ENCODE results near the gene ZP4. TPM values are rescaled to one million over a fixed set of nuclear protein-coding genes. Genes with fewer than 3 reads are reported as not detected.

The ZP4 gene
- total RNA-seq, 4 donors from 2014 or later, result not detected

GRCh38 chr1:237894131-237894530 is 3.4 kb upstream of the ZP4 start:
- TF ChIP-seq, protein P1, sequence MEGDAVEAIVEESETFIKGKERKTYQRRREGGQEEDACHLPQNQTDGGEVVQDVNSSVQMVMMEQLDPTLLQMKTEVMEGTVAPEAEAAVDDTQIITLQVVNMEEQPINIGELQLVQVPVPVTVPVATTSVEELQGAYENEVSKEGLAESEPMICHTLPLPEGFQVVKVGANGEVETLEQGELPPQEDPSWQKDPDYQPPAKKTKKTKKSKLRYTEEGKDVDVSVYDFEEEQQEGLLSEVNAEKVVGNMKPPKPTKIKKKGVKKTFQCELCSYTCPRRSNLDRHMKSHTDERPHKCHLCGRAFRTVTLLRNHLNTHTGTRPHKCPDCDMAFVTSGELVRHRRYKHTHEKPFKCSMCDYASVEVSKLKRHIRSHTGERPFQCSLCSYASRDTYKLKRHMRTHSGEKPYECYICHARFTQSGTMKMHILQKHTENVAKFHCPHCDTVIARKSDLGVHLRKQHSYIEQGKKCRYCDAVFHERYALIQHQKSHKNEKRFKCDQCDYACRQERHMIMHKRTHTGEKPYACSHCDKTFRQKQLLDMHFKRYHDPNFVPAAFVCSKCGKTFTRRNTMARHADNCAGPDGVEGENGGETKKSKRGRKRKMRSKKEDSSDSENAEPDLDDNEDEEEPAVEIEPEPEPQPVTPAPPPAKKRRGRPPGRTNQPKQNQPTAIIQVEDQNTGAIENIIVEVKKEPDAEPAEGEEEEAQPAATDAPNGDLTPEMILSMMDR (IDR thresholded peaks at IDR 0.05; ENCODE audit: low read depth), result no peak

GRCh38 chr1:237891979-237892378 is 1.3 kb upstream of the ZP4 start:
- TF ChIP-seq, protein P1 (IDR thresholded peaks at IDR 0.05; ENCODE audit: low read depth), result no peak

DNA sequence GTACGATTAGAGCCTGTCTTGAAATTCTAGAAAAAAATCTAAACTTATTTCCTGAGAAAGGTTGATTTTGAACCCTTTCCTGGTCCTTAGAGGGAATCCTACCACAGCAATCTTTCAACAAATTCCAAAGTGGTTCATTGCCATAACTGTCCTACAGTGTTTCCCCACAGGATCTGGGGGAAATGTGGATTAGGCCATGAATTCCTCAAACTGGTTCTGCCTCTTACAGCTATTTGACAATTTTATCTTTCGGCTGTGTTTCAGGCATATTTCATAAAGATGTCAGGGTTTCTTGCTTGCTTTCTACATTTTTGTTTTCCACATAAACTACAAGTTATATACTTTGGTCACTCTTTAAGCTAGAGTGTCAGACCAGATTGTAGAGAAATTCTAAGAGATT is 544 bp upstream of the ZP4 start:
- TF ChIP-seq, protein P1 (IDR thresholded peaks at IDR 0.05; ENCODE audit: low read depth), result no peak

GRCh38 chr1:237890416-237890815 is 306 bp downstream of the ZP4 start:
- TF ChIP-seq, protein P1 (IDR thresholded peaks at IDR 0.05; ENCODE audit: low read depth), result no peak

- TF ChIP-seq, protein P1 (IDR thresholded peaks at IDR 0.05; ENCODE audit: low read depth), result no peak
These were observed 2.6 kb downstream of the ZP4 start for GRCh38 chr1:237888143-237888542.

DNA sequence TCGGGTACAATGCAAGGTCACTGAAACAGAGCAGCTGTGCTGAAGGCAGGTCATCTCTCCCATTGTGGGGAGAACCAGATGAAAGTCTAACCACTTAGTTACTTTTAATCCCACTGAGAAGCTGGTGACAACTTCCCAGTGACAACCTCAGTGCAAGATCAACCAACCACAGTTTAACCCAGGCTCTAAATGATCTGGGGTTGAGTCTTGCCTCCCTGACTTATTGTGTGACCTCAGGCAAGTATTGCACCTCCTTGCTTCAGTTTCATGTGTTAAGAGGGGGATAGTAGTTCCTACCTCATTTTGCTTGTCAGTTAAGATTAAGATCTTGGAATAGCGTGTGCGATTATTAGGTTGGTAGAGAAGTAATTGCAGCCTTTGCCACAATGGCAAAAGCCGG is 3.2 kb downstream of the ZP4 start:
- TF ChIP-seq, protein P1 (IDR thresholded peaks at IDR 0.05; ENCODE audit: low read depth), result no peak

DNA sequence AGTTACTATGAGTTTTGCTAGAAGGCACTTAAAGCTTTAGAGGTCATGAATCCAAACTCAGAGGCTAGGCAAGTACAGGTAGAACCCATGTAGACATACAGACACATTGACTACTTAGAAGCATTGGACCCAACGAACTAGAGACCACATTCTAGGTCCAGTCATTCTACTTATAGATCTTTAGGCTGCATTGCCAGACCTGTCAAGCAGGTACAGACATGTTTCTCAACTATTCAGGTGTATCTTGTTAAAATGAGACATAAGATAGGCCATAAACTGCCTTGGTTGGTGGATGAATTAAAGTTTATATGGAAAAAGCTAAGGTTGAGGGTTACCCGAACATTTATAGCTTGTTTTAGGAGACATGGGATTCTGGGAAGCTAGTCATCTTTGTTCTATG is 6.5 kb downstream of the ZP4 start:
- TF ChIP-seq, protein P1 (IDR thresholded peaks at IDR 0.05; ENCODE audit: low read depth), result no peak

All from subcutaneous adipose tissue (tissue), 4 donors.